Measurements from ENCODE around the gene CYLD. TPM values are rescaled to one million over a fixed set of nuclear protein-coding genes. Genes with fewer than 3 reads are reported as not detected.

The CYLD gene
- total RNA-seq, 1 experiment from 2014 or later = 12.5 TPM

DNA sequence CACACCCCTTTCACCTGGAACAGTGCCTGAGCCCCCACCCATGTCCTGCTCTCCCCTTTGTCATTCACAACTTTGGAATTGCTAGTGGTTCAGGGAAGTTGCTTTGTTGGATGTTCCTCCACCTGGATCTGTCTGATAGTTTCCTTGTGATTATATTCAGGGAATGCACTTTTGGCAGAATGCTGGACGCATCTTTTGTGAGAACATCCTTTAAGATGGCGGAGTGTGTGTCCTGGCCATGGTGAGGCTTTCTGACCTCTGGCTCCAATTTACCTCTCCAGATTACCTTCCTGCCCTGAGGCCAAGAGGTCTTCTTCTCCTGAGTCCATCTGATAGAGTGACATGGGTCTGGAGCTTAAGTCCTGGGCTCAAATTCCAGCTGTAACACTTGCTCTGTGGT is 104.6 kb downstream of the CYLD start:
- Mint-ChIP-seq H3K4me3 (no peak overlapping the region), H3K27me3 (ENCODE audit: low read depth) (peaks cover 10% of the 10 kb centered on the region), H3K4me1 (peaks cover 11 to 13% of the 10 kb centered on the region in 2 experiments), H3K27ac (no peak overlapping the region), H3K9me3 (no peaks in the 10 kb centered on the region), H3K36me3 (ENCODE audit: insufficient read depth in 1 of 3, low read depth in 3 of 3) (no peaks in the 10 kb centered on the region)
- Histone ChIP-seq H3K4me1 (ENCODE audit: insufficient read depth, low read length) (no peaks in the 10 kb centered on the region; the same call in 1 of the 2 replicates), H2AFZ (ENCODE audit: low read length) (no peak overlapping the region), H3K9me3 (ENCODE audit: control insufficient read depth, low read depth, low read length) (no peaks in the 10 kb centered on the region), H3K79me1 (ENCODE audit: insufficient read depth, low read depth, low read length, poor library complexity, severe bottlenecking) (no peaks in the 10 kb centered on the region), H3K4ac (ENCODE audit: low read depth, low read length) (no peak overlapping the region), H2BK5ac (ENCODE audit: insufficient read length, low read length) (no peak overlapping the region), H3K4me2 (ENCODE audit: insufficient read depth, insufficient read length, low read length) (no peak overlapping the region), H3K23me2 (ENCODE audit: insufficient read length, low read depth, low read length, poor library complexity, severe bottlenecking) (no peaks in the 10 kb centered on the region), H3T11ph (ENCODE audit: low read length) (no peak overlapping the region), H2AK5ac (ENCODE audit: insufficient read length, low read length) (no peak overlapping the region), H2BK120ac (ENCODE audit: low read depth, low read length, poor library complexity, severe bottlenecking) (no peak overlapping the region), H2BK12ac (ENCODE audit: insufficient read length, low read depth, low read length) (no peak overlapping the region), H2BK15ac (ENCODE audit: low read depth, low read length) (no peak overlapping the region), H3K79me2 (ENCODE audit: insufficient read depth, low read length) (no peaks in the 10 kb centered on the region), H3K27ac (ENCODE audit: insufficient read length, low read depth, low read length) (no peak overlapping the region), H3K18ac (ENCODE audit: insufficient read length, low read depth, low read length) (no peak overlapping the region), H4K5ac (ENCODE audit: insufficient read length, low read depth, low read length) (no peak overlapping the region), H4K20me1 (ENCODE audit: control insufficient read depth, insufficient read depth, insufficient read length) (no peaks in the 10 kb centered on the region), H3K9ac (ENCODE audit: extremely low read depth, insufficient read length, low read length) (no peak overlapping the region), H3K23ac (ENCODE audit: insufficient read length, low read depth, low read length) (no peak overlapping the region), H3K56ac (ENCODE audit: insufficient read length, low read depth, low read length) (no peak overlapping the region), H3K27me3 (ENCODE audit: insufficient read depth, low read length) (no peaks in the 10 kb centered on the region), H4K91ac (ENCODE audit: insufficient read length, low read depth, low read length) (no peak overlapping the region), H4K8ac (replicated peaks; ENCODE audit: insufficient read length, low read depth, low read length) (no peak overlapping the region), H3K14ac (ENCODE audit: insufficient read depth, low read length) (no peak overlapping the region; the same call in 1 of the 2 replicates), H2BK20ac (ENCODE audit: low read depth, low read length, poor library complexity, severe bottlenecking) (no peak overlapping the region)
- WGBS (ENCODE audit: extremely low coverage, insufficient read length, low lambda C conversion rate) = no CpG with 5 or more reads among the region's 2 CpGs
- TF ChIP-seq, protein P1, sequence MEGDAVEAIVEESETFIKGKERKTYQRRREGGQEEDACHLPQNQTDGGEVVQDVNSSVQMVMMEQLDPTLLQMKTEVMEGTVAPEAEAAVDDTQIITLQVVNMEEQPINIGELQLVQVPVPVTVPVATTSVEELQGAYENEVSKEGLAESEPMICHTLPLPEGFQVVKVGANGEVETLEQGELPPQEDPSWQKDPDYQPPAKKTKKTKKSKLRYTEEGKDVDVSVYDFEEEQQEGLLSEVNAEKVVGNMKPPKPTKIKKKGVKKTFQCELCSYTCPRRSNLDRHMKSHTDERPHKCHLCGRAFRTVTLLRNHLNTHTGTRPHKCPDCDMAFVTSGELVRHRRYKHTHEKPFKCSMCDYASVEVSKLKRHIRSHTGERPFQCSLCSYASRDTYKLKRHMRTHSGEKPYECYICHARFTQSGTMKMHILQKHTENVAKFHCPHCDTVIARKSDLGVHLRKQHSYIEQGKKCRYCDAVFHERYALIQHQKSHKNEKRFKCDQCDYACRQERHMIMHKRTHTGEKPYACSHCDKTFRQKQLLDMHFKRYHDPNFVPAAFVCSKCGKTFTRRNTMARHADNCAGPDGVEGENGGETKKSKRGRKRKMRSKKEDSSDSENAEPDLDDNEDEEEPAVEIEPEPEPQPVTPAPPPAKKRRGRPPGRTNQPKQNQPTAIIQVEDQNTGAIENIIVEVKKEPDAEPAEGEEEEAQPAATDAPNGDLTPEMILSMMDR (conservative IDR thresholded peaks at IDR 0.05) = no peak
- no peak for DNase-seq

Measured in H9 (cell line).